ENCODE results near the gene GNAQ. TPM values are rescaled to one million over a fixed set of nuclear protein-coding genes. Genes with fewer than 3 reads are reported as not detected.

Gene GNAQ
- total RNA-seq, 1 experiment from 2014 or later: 55.5 TPM

GRCh38 chr9:78028926-78029325 is 2.7 kb downstream of the GNAQ start:
- Mint-ChIP-seq H3K27me3 (ENCODE audit: low read depth) (no peaks in the 10 kb centered on the region), H3K27ac (0 out of 2 replicates have a peak overlapping the region, but pooled peaks have one; percentile 13), H3K36me3 (peaks cover 2% of the 10 kb centered on the region; the same call in 1 of the 2 replicates), H3K4me3 (peak overlapping the region; percentile 94), H3K4me1 (peaks cover 62% of the 10 kb centered on the region), H3K9me3 (peaks cover 2% of the 10 kb centered on the region; the same call in 1 of the 2 replicates)
- DNase-seq (ENCODE audit: low spot score): no peak
- no peak for ATAC-seq
- ChIA-PET POLR2A (no interaction called here), CTCF (interaction anchor here (0.6 to 1.4 kb wide), 2 partner anchors 51 to 987 kb away, joined by 3 to 6 read pairs; no protein-coding TSS in a partner anchor)
- TF ChIP-seq GTF2I (CRISPR knock-in tag; conservative IDR thresholded peaks at IDR 0.05) (no peak), TCF7 (CRISPR knock-in tag; IDR thresholded peaks at IDR 0.05; ENCODE audit: low read depth) (no peak), SMAD4 (CRISPR knock-in tag; IDR thresholded peaks at IDR 0.05) (no peak), ETV6 (CRISPR knock-in tag; IDR thresholded peaks at IDR 0.05) (no peak), ATF1 (CRISPR knock-in tag; IDR thresholded peaks at IDR 0.05) (no peak), ARID4B (CRISPR knock-in tag; IDR thresholded peaks at IDR 0.05; ENCODE audit: borderline replicate concordance) (no peak), MLX (CRISPR knock-in tag; IDR thresholded peaks at IDR 0.05) (no peak), OVOL2 (CRISPR knock-in tag; IDR thresholded peaks at IDR 0.05; ENCODE audit: borderline replicate concordance) (no peak), NFYB (CRISPR knock-in tag; conservative IDR thresholded peaks at IDR 0.05; ENCODE audit: low read depth) (no peak), ZNF512 (CRISPR knock-in tag; IDR thresholded peaks at IDR 0.05; ENCODE audit: borderline replicate concordance) (no peak), CDX4 (CRISPR knock-in tag; IDR thresholded peaks at IDR 0.05; ENCODE audit: borderline replicate concordance) (no peak), ZNF263 (CRISPR knock-in tag; IDR thresholded peaks at IDR 0.05; ENCODE audit: low read depth) (no peak), MYBL2 (CRISPR knock-in tag; IDR thresholded peaks at IDR 0.05) (no peak), ZNF671 (CRISPR knock-in tag; IDR thresholded peaks at IDR 0.05) (no peak), ZNF138 (CRISPR knock-in tag; conservative IDR thresholded peaks at IDR 0.05) (no peak)
- TF ChIP-seq, protein P1, sequence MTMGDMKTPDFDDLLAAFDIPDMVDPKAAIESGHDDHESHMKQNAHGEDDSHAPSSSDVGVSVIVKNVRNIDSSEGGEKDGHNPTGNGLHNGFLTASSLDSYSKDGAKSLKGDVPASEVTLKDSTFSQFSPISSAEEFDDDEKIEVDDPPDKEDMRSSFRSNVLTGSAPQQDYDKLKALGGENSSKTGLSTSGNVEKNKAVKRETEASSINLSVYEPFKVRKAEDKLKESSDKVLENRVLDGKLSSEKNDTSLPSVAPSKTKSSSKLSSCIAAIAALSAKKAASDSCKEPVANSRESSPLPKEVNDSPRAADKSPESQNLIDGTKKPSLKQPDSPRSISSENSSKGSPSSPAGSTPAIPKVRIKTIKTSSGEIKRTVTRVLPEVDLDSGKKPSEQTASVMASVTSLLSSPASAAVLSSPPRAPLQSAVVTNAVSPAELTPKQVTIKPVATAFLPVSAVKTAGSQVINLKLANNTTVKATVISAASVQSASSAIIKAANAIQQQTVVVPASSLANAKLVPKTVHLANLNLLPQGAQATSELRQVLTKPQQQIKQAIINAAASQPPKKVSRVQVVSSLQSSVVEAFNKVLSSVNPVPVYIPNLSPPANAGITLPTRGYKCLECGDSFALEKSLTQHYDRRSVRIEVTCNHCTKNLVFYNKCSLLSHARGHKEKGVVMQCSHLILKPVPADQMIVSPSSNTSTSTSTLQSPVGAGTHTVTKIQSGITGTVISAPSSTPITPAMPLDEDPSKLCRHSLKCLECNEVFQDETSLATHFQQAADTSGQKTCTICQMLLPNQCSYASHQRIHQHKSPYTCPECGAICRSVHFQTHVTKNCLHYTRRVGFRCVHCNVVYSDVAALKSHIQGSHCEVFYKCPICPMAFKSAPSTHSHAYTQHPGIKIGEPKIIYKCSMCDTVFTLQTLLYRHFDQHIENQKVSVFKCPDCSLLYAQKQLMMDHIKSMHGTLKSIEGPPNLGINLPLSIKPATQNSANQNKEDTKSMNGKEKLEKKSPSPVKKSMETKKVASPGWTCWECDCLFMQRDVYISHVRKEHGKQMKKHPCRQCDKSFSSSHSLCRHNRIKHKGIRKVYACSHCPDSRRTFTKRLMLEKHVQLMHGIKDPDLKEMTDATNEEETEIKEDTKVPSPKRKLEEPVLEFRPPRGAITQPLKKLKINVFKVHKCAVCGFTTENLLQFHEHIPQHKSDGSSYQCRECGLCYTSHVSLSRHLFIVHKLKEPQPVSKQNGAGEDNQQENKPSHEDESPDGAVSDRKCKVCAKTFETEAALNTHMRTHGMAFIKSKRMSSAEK (CRISPR knock-in tag; IDR thresholded peaks at IDR 0.05; ENCODE audit: borderline replicate concordance): no peak
- TF ChIP-seq, protein P2, sequence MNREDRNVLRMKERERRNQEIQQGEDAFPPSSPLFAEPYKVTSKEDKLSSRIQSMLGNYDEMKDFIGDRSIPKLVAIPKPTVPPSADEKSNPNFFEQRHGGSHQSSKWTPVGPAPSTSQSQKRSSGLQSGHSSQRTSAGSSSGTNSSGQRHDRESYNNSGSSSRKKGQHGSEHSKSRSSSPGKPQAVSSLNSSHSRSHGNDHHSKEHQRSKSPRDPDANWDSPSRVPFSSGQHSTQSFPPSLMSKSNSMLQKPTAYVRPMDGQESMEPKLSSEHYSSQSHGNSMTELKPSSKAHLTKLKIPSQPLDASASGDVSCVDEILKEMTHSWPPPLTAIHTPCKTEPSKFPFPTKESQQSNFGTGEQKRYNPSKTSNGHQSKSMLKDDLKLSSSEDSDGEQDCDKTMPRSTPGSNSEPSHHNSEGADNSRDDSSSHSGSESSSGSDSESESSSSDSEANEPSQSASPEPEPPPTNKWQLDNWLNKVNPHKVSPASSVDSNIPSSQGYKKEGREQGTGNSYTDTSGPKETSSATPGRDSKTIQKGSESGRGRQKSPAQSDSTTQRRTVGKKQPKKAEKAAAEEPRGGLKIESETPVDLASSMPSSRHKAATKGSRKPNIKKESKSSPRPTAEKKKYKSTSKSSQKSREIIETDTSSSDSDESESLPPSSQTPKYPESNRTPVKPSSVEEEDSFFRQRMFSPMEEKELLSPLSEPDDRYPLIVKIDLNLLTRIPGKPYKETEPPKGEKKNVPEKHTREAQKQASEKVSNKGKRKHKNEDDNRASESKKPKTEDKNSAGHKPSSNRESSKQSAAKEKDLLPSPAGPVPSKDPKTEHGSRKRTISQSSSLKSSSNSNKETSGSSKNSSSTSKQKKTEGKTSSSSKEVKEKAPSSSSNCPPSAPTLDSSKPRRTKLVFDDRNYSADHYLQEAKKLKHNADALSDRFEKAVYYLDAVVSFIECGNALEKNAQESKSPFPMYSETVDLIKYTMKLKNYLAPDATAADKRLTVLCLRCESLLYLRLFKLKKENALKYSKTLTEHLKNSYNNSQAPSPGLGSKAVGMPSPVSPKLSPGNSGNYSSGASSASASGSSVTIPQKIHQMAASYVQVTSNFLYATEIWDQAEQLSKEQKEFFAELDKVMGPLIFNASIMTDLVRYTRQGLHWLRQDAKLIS (CRISPR knock-in tag; IDR thresholded peaks at IDR 0.05; ENCODE audit: borderline replicate concordance): no peak

All from WTC11 (cell line).